GM12865 (cell line): Measurements from ENCODE around the gene PTPRN2.

Experiments used
- DNase-seq: peaks from one replicate; pipeline ENCODE4 v3.0.0; 2010; ENCODE audit warnings: low read depth
- H3K4me3 ChIP-seq: 2 replicates; pipeline ENCODE4 v1.5.1; 2011; ENCODE audit warnings: mild to moderate bottlenecking, low read depth, low read length, control low read depth
- TF ChIP-seq, protein P1 (sequence below): IDR thresholded peaks from 2 replicates; pipeline ENCODE4 v1.5.1; 2011; ENCODE audit warnings: low read length, control low read depth, low read depth, inconsistent platforms; ENCODE audit not compliant: insufficient read depth; ENCODE audit errors: missing control alignments

PTPRN2 gene

DNA sequence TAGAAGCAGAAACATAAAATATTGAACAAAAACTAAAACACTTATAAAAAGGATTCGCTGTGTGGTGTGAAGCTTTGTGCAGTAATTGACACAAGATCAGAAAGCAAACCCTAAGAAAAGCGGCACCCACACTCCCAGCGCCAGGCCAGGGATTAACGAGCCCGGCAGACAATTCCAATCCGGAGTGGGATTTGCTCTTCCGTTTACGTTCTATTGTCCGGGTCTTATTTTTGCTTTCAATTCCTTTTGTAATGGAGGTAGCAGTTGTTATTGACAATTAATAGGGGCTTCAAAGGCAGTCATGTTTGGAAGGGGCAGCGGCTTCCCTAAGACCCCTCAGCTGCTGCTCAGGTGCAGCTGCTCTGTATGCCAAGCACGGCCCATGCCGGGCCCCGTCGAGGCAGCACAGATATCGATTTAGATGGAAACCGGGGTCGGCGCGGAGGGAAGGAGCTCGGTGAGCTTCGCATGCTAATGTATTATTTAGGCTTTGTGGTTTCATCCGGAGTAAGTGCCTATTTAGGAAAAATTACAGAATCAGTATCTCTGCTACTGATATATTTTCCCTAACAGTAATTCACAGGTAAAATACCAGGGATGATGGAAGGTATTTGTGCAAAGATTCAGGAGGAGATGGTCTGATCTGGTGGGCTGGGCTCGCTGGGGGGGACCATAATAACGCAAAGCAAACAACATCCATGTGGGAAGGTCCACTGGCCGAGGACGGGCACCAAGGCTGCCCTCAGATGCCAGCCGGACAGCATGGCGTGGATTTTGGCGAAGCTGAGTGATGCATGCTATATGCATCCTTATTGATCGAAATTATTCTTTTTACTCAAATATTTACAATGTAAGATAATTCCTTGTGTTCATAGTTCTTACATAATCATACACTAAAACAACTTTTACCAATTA lies 561.7 kb downstream of the PTPRN2 start:
- DNase-seq = no peak
- TF ChIP-seq, protein P1, sequence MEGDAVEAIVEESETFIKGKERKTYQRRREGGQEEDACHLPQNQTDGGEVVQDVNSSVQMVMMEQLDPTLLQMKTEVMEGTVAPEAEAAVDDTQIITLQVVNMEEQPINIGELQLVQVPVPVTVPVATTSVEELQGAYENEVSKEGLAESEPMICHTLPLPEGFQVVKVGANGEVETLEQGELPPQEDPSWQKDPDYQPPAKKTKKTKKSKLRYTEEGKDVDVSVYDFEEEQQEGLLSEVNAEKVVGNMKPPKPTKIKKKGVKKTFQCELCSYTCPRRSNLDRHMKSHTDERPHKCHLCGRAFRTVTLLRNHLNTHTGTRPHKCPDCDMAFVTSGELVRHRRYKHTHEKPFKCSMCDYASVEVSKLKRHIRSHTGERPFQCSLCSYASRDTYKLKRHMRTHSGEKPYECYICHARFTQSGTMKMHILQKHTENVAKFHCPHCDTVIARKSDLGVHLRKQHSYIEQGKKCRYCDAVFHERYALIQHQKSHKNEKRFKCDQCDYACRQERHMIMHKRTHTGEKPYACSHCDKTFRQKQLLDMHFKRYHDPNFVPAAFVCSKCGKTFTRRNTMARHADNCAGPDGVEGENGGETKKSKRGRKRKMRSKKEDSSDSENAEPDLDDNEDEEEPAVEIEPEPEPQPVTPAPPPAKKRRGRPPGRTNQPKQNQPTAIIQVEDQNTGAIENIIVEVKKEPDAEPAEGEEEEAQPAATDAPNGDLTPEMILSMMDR = no peak
- H3K4me3 ChIP-seq = no peak overlapping the region

DNA sequence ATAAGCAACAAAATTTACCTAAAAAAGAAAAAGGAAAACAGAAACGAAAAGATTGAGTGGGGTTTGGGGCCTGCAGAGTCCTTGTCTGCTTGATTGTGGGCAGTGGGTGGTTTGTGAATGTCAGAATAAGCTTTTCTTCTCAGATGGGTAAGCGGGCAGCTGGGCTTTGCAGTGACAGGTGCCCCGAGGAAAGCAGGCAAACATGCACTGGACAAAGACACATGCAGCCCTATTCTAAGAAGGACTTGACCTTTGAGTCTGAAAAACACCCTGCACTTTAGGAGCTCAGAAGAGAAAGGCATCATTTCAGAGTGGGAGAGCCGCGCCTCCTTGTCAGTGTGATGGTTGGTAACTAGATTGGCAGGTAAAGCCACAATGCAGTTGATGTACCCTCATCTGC lies 562.7 kb downstream of the PTPRN2 start:
- no peak for DNase-seq
- H3K4me3 ChIP-seq = no peak overlapping the region
- TF ChIP-seq, protein P1 = no peak

DNA sequence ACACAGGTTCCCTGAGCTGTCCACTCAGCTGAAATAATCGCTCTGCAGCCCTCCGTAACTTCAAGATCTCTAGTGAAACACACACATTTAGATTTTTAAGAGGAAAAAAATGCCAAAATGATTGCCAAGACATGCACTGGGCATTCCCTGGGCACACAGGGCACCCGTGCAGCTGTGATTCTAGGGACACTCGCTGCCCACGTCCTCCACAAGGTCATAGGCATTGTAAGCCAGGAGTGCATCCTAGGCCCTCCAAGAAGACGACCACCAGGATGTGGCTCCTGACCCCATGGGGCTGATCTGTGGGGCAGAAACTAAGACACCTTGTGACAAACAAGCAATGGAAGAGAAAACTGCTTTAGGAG lies 563.3 kb downstream of the PTPRN2 start:
- no peak for DNase-seq

DNA sequence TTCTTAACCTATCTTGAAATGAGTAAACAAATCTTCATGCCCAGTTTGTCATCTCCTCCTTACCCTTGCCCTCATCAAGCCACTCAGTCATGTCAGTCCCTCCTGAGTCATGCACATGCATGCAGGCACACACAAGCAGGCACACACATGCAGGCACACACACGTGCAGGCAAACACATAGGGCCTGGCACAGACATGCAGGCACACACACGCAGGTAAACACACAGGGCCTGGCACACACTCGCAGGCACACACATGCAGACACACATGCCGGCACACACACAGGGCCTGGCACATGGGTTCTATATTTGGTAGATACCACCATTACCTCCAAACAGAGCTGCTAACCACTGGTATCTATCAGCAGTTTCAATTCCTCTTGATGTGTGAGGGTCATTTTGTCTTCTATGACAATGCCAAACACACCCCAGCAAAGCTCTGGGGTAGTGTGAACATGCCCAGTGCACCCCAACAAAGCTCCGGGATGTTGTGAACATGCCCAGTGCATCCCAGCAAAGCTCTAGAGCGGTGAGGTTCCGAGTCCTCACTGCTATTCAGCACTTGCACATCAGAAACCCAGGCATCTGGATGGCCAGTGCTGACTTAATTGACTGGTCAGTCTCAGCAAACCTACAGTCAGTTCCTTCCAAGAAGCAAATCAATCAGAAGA lies 563.8 kb downstream of the PTPRN2 start:
- no peak overlapping the region for H3K4me3 ChIP-seq

More for the DNA sequence above, 563.3 kb downstream of the PTPRN2 start:
- TF ChIP-seq, protein P1 = no peak
- no peak overlapping the region for H3K4me3 ChIP-seq

DNA sequence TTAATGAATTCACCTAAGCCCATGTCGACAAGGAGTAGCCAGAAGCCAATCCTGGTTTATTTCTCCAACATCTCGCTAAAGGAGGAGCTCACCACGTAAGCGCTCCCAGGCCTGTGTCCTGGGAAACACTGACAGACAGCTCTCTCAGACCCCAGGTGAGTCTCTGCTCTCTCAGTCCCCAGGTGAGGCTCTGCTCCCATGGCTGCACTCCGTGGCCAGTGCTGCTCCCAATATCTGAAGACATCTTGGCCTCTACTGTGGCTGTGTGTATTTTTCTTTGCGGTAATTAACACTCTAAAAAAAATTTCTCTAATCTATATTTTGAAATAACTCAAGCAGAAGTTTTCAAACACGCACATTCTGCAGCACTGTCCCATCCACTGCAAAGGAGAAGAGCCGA lies 564.5 kb downstream of the PTPRN2 start:
- TF ChIP-seq, protein P1 = no peak
- no peak for DNase-seq

More for the DNA sequence above, 563.8 kb downstream of the PTPRN2 start:
- TF ChIP-seq, protein P1 = no peak
- DNase-seq = no peak

DNA sequence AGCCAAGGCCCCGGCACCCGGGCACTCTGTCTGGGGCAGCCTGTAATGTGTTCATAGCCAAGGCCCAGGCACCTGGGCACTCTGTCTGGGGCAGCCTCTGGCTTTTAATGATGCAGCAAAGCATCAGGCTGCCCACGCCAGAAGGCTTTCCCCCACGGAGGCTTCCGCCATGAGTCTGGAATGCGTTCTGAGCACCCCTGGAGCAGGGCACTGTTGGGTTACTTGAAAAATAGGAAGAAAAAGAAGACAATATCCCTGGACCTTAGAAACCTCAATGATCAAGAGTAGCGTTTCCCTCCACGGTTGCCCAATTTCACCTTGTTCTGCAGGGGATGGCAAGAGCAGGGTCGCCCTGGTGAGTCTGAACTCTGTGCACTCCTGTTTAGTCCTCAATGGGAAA lies 565.0 kb downstream of the PTPRN2 start:
- no peak for DNase-seq
- TF ChIP-seq, protein P1 = no peak
- no peak overlapping the region for H3K4me3 ChIP-seq

More for the DNA sequence above, 564.5 kb downstream of the PTPRN2 start:
- H3K4me3 ChIP-seq = no peak overlapping the region
